GM18867 (cell line): ENCODE results near the gene CD4.

Source experiments
- ATAC-seq: cut with Tn5 transposase; IDR thresholded peaks from one replicate; pipeline ENCODE4 v1.9.1; 2021; ENCODE audit warnings: mild to moderate bottlenecking, moderate library complexity; ENCODE audit not compliant: unreplicated experiment

Gene CD4

GRCh38 chr12:6843118-6843902 lies 54.0 kb downstream of the CD4 start:
- ATAC-seq, result no peak

- ATAC-seq, result no peak
These were observed 56.1 kb downstream of the CD4 start for GRCh38 chr12:6845395-6845794.

GRCh38 chr12:6846316-6846869 lies 57.1 kb downstream of the CD4 start:
- no peak for ATAC-seq

GRCh38 chr12:6847676-6848075 lies 58.3 kb downstream of the CD4 start:
- no peak for ATAC-seq

GRCh38 chr12:6849427-6849826 lies 60.1 kb downstream of the CD4 start:
- no peak for ATAC-seq

- ATAC-seq, result no peak
These were observed 60.7 kb downstream of the CD4 start for GRCh38 chr12:6849976-6850560.

GRCh38 chr12:6850796-6851152 lies 61.4 kb downstream of the CD4 start:
- ATAC-seq, result no peak

GRCh38 chr12:6851153-6851920 lies 62.0 kb downstream of the CD4 start, which contains the start of gene CDCA3:
CDCA3 (minus strand) TSS chr12:6851286; CDS start chr12:6850952, 334 bp downstream.
- ATAC-seq, result peak; percentile 54

GRCh38 chr12:6851921-6852650 lies 62.8 kb downstream of the CD4 start, which contains the start of gene USP5:
USP5 (plus strand) TSS chr12:6852150; CDS start chr12:6852180, 30 bp downstream.
- peak; percentile 75 for ATAC-seq

- no peak for ATAC-seq
These were observed 63.5 kb downstream of the CD4 start for GRCh38 chr12:6852651-6853354.

GRCh38 chr12:6853626-6854025 lies 64.3 kb downstream of the CD4 start:
- ATAC-seq, result no peak

GRCh38 chr12:6854036-6854435 lies 64.7 kb downstream of the CD4 start:
- no peak for ATAC-seq

- no peak for ATAC-seq
These were observed 66.0 kb downstream of the CD4 start for GRCh38 chr12:6855322-6855721.

- no peak for ATAC-seq
These were observed 69.5 kb downstream of the CD4 start for GRCh38 chr12:6858799-6859198.

GRCh38 chr12:6860116-6860515 lies 70.8 kb downstream of the CD4 start:
- no peak for ATAC-seq

GRCh38 chr12:6860942-6861341 lies 71.6 kb downstream of the CD4 start:
- no peak for ATAC-seq

- no peak for ATAC-seq
These were observed 72.1 kb downstream of the CD4 start for GRCh38 chr12:6861391-6861790.

- no peak for ATAC-seq
These were observed 73.7 kb downstream of the CD4 start for GRCh38 chr12:6863033-6863432.

GRCh38 chr12:6863586-6864321 lies 74.4 kb downstream of the CD4 start:
- ATAC-seq, result no peak
